Esophagus muscularis mucosa (tissue), 4 donors: ENCODE measurements around the gene BUB1.

Experiments
- EP300 ChIP-seq: sonication (generic); formaldehyde crosslinking; IDR thresholded peaks from one replicate; pipeline ENCODE4 v1.6.1; 2017; ENCODE audit warnings: antibody characterized with exemption
- POLR2A ChIP-seq: fragments of 450-650 bp; IDR thresholded peaks from one replicate; pipeline ENCODE4 v1.6.1; 2017; ENCODE audit warnings: antibody characterized with exemption, moderate library complexity, mild to moderate bottlenecking, low read depth
- POLR2AphosphoS5 ChIP-seq, 2 donors: sonication (generic); formaldehyde crosslinking; IDR thresholded peaks; one replicate each; pipeline ENCODE4 v1.6.1; 2017; ENCODE audit warnings: antibody characterized with exemption in 2 of 2
- TF ChIP-seq, protein P1 (sequence below), 3 experiments: fragments of 200-600 bp in 2 of 3; fragments of 450-650 bp in 1 of 3; sonication (generic) in 2 of 3; IDR thresholded peaks; one replicate each; pipeline ENCODE4 v1.5.1; 2017 to 2019; ENCODE audit warnings: antibody characterized with exemption in 3 of 3, mild to moderate bottlenecking in 2 of 3, moderate library complexity in 1 of 3

DNA sequence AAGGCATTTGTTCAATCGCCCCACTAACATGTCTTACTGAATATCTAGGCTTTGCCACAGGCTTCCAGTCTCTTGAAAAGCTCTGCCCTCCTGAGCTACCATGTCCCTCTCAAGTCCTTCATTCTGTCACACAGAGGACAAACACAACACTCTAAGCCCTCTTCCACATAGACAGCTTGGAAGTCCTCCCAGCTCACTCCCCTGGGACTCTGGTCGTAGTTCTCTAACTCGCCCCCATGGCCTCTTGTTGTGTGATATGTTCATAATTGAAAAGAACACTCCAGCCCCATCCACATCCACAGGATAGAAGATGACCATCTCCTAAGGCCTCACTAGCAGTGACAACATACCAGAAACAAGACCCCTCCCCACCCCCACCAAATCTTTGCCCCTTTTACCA is 37.9 kb downstream of the BUB1 start:
- TF ChIP-seq, protein P1, sequence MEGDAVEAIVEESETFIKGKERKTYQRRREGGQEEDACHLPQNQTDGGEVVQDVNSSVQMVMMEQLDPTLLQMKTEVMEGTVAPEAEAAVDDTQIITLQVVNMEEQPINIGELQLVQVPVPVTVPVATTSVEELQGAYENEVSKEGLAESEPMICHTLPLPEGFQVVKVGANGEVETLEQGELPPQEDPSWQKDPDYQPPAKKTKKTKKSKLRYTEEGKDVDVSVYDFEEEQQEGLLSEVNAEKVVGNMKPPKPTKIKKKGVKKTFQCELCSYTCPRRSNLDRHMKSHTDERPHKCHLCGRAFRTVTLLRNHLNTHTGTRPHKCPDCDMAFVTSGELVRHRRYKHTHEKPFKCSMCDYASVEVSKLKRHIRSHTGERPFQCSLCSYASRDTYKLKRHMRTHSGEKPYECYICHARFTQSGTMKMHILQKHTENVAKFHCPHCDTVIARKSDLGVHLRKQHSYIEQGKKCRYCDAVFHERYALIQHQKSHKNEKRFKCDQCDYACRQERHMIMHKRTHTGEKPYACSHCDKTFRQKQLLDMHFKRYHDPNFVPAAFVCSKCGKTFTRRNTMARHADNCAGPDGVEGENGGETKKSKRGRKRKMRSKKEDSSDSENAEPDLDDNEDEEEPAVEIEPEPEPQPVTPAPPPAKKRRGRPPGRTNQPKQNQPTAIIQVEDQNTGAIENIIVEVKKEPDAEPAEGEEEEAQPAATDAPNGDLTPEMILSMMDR (IDR thresholded peaks at IDR 0.05), result no peak
- TF ChIP-seq POLR2A (no peak), POLR2AphosphoS5 (IDR thresholded peaks at IDR 0.05) (no peak), EP300 (no peak)
